ENCODE results near the gene SALL4. TPM values are rescaled to one million over a fixed set of nuclear protein-coding genes. Genes with fewer than 3 reads are reported as not detected.

SALL4 gene
- total RNA-seq, 1 experiment from 2014 or later: 17.7 TPM

DNA sequence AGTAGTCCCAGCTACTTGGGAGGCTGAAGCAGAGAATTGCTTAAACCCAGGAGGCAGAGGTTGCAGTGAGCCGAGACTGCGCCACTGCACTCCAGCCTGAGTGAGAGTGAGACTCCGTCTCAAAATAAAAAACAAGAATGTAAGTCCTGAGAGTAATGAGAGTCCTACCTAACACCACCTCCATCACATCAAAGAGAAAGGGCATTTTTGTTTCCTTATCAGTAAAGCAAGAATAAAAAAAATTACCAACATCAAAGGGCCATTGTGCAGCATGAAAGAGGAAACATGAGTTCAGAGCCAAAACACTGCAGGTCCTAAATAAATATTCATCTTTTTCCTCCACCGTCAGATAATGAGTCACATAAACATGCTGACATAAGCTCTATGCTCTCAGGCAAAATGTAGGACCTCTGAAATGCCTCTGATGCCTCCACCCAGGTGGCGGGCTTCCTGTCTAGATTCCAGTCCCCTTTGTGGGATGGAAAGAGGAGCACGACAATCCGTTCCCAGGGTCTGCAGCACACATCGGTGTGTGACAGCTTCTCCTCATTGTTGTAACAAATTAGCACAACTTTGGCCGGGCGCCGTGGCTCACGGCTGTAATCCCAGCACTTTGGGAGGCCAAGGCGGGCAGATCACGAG is 41.3 kb downstream of the SALL4 start:
- no peaks in the 10 kb centered on the region for H3K9me3 ChIP-seq (ENCODE audit: low read depth, low read length, poor library complexity, severe bottlenecking)
- H3K4me1 ChIP-seq (ENCODE audit: insufficient read depth, low read length, poor library complexity, severe bottlenecking): peaks cover 30% of the 10 kb centered on the region
- CTCF ChIA-PET: no interaction called here
- no peaks in the 10 kb centered on the region for H3K36me3 ChIP-seq (ENCODE audit: insufficient read depth, low read length, poor library complexity, severe bottlenecking)
- POLR2A ChIA-PET (ENCODE audit: low non-redundant PET): no interaction called here
- intact Hi-C loops (cut with micrococcal nuclease; ENCODE audit: unreplicated experiment): loop anchor here (10.0 kb wide), 1 partner anchor 126 kb away; no protein-coding TSS in a partner anchor
- TF ChIP-seq, protein P1, sequence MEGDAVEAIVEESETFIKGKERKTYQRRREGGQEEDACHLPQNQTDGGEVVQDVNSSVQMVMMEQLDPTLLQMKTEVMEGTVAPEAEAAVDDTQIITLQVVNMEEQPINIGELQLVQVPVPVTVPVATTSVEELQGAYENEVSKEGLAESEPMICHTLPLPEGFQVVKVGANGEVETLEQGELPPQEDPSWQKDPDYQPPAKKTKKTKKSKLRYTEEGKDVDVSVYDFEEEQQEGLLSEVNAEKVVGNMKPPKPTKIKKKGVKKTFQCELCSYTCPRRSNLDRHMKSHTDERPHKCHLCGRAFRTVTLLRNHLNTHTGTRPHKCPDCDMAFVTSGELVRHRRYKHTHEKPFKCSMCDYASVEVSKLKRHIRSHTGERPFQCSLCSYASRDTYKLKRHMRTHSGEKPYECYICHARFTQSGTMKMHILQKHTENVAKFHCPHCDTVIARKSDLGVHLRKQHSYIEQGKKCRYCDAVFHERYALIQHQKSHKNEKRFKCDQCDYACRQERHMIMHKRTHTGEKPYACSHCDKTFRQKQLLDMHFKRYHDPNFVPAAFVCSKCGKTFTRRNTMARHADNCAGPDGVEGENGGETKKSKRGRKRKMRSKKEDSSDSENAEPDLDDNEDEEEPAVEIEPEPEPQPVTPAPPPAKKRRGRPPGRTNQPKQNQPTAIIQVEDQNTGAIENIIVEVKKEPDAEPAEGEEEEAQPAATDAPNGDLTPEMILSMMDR (conservative IDR thresholded peaks at IDR 0.05; ENCODE audit: low read depth, low read length): no peak
- no peak for TF ChIP-seq EZH2 (IDR thresholded peaks at IDR 0.05; ENCODE audit: borderline replicate concordance, low read depth, low read length, poor library complexity, severe bottlenecking)
- no peak overlapping the region for H3K4me3 ChIP-seq (ENCODE audit: low read depth, low read length, poor library complexity, severe bottlenecking)
- no TSS peak for BruUV-seq (replicated peaks)
- peak overlapping the region; percentile 61 for H3K27ac ChIP-seq (ENCODE audit: low read depth, low read length, poor library complexity, severe bottlenecking)
- DNase-seq (ENCODE audit: low spot score): peak; percentile 84
- no peaks in the 10 kb centered on the region for H3K27me3 ChIP-seq (replicated peaks; ENCODE audit: insufficient read depth, low read depth, low read length, poor library complexity)

DNA sequence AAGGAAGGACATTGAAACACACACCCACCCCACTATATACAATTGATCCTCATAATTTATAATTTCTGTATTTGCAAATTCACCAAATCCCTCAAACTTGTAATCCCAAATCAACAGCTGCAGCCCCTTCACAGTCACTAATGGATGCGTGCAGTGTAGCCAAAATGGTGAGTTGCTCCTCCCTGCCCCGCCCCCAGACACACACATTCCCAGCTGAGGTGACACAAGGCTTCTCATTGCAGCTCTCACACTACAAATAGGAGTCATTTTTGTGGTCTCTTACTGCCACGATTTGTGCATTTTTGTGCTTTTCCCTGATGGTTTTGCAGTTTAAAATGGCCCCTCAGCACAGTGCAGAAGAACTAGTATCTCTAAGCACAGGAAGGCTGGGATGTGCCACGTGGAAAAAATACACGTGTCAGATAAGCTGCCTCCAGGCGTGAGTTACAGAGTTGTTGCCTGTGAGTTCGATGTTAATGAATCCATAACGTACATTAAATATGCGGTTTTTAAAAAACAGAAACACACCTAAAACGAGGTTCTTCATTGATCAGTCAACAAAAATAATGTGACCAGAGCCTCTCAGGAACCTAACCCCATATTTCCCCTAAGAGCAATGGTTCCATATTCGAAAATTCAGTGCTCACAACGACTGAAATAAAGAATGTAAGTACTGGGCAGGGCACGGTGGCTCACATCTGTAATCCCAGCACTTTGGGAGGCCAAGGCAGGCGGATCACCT is 42.4 kb downstream of the SALL4 start:
- no peak for TF ChIP-seq EZH2 (IDR thresholded peaks at IDR 0.05; ENCODE audit: borderline replicate concordance, low read depth, low read length, poor library complexity, severe bottlenecking)
- TF ChIP-seq, protein P1 (conservative IDR thresholded peaks at IDR 0.05; ENCODE audit: low read depth, low read length): no peak
- Histone ChIP-seq H3K27me3 (replicated peaks; ENCODE audit: insufficient read depth, low read depth, low read length, poor library complexity) (no peaks in the 10 kb centered on the region), H3K36me3 (ENCODE audit: insufficient read depth, low read length, poor library complexity, severe bottlenecking) (no peaks in the 10 kb centered on the region), H3K27ac (ENCODE audit: low read depth, low read length, poor library complexity, severe bottlenecking) (no peak overlapping the region), H3K9me3 (ENCODE audit: low read depth, low read length, poor library complexity, severe bottlenecking) (no peaks in the 10 kb centered on the region), H3K4me1 (ENCODE audit: insufficient read depth, low read length, poor library complexity, severe bottlenecking) (peaks cover 30% of the 10 kb centered on the region), H3K4me3 (ENCODE audit: low read depth, low read length, poor library complexity, severe bottlenecking) (no peak overlapping the region)
- CTCF ChIA-PET: no interaction called here
- POLR2A ChIA-PET (ENCODE audit: low non-redundant PET): no interaction called here
- DNase-seq (ENCODE audit: low spot score): peak; percentile 41
- no TSS peak for BruUV-seq (replicated peaks)
- intact Hi-C loops (cut with micrococcal nuclease; ENCODE audit: unreplicated experiment): loop anchor here (10.0 kb wide), 1 partner anchor 125 kb away; no protein-coding TSS in a partner anchor

DNA sequence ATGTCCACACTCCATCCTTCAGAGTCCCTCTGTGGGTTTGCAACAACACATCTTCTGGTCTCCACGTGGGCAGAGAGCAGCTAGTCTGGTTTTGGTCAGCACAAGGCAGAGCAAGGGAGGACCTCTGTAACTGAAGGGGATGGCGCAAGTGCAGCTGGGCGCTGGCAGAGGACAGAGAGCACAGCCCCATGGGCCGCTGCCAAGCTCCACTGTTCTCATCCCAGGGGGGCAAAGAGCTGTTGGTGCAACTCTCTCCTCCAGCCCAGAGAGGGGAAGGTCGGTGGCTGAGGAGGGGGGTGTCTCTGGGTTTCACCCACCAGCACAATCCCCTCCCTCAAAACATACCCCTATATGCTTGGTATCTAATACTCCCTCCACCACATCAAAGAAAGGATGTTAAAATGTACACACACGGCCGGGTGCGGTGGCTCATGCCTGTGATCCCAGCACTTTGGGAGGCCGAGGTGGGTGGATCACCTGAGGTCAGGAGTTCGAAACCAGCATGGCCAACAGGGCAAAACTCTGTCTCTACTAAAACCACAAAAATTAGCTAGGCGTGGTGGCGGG is 43.3 kb downstream of the SALL4 start:
- CTCF ChIA-PET: no interaction called here
- H3K4me3 ChIP-seq (ENCODE audit: low read depth, low read length, poor library complexity, severe bottlenecking): no peak overlapping the region
- peaks cover 30% of the 10 kb centered on the region for H3K4me1 ChIP-seq (ENCODE audit: insufficient read depth, low read length, poor library complexity, severe bottlenecking)
- intact Hi-C loops (cut with micrococcal nuclease; ENCODE audit: unreplicated experiment): no loop called here
- no peaks in the 10 kb centered on the region for H3K27me3 ChIP-seq (replicated peaks; ENCODE audit: insufficient read depth, low read depth, low read length, poor library complexity)
- TF ChIP-seq, protein P1 (conservative IDR thresholded peaks at IDR 0.05; ENCODE audit: low read depth, low read length): no peak
- TF ChIP-seq EZH2 (IDR thresholded peaks at IDR 0.05; ENCODE audit: borderline replicate concordance, low read depth, low read length, poor library complexity, severe bottlenecking): no peak
- POLR2A ChIA-PET (ENCODE audit: low non-redundant PET): no interaction called here
- no peaks in the 10 kb centered on the region for H3K9me3 ChIP-seq (ENCODE audit: low read depth, low read length, poor library complexity, severe bottlenecking)
- peak overlapping the region; percentile 61 for H3K27ac ChIP-seq (ENCODE audit: low read depth, low read length, poor library complexity, severe bottlenecking)
- BruUV-seq (replicated peaks): no TSS peak
- no peak for DNase-seq (ENCODE audit: low spot score)
- H3K36me3 ChIP-seq (ENCODE audit: insufficient read depth, low read length, poor library complexity, severe bottlenecking): no peaks in the 10 kb centered on the region
